Activated T-cell treated with anti-CD3 and anti-CD28 coated beads, Interleukin-2, amount 50 U/mL, for 1 hour (primary cell): ENCODE data around the gene RAB40A.

Experiments
- DNase-seq: peaks from one replicate; pipeline ENCODE4 v3.0.0-alpha.2; 2020

Gene RAB40A, protein sequence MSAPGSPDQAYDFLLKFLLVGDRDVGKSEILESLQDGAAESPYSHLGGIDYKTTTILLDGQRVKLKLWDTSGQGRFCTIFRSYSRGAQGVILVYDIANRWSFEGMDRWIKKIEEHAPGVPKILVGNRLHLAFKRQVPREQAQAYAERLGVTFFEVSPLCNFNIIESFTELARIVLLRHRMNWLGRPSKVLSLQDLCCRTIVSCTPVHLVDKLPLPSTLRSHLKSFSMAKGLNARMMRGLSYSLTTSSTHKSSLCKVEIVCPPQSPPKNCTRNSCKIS

GRCh38 chrX:103519389-103519788 lies at the start of gene RAB40A:
Gene RAB40A (minus strand): TSS chrX:103519489. CDS start chrX:103500756, 18,733 bp downstream.
- no peak for DNase-seq

GRCh38 chrX:103565752-103566151 lies 46.5 kb upstream of the RAB40A start:
- no peak for DNase-seq

- DNase-seq: no peak
These were observed 45.9 kb upstream of the RAB40A start for GRCh38 chrX:103565197-103565596.

DNA sequence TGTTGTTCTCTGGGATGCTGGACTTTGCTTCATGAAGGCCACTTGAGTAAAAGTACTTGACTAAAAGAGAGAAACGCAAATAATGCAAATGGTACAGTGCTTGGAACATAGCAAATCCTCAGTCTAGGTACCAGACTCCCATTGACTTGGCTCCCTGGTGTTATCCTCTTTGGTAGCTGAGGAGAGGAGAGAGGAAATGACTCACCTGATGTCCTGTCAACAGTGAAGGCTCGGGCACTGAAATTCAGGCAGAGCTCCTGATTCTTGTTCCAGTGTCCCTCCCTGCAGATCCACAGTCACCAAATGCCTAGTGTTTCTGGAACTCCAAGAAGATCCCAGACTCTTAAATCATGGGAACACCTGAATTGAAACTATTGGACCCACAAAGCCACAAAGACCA lies 43.5 kb upstream of the RAB40A start:
- no peak for DNase-seq

- DNase-seq: no peak
These were observed 41.0 kb upstream of the RAB40A start for GRCh38 chrX:103560256-103560655.

DNA sequence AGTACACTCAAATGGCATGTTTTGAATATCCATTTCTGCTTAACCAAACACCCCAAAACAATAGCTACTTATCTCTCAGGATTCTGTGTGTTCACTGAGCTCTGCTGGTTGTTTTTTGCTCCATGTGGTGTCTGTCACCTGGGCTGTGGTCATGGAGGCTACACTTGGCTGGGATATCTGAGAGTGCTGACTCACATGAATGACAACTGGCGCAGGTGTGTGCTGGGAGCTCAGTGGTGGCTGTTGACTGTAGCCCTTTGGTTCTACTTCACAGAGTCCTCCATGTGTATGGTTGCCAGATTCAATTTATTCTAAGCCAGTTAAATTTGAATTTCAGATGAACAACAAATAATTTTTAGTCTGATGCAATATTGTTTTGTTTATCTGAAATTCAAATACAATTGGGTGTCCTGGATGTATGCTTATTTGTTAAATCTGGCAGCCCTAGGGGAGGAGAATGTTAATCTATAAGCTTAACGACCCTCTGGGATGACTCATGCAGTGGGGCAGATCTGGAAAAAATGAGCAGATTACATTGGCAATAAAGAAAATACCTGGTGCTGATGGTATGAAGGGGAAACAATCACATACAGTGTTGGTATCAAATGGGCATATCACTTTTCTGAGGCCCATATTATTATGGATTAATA lies 37.8 kb upstream of the RAB40A start:
- no peak for DNase-seq

DNA sequence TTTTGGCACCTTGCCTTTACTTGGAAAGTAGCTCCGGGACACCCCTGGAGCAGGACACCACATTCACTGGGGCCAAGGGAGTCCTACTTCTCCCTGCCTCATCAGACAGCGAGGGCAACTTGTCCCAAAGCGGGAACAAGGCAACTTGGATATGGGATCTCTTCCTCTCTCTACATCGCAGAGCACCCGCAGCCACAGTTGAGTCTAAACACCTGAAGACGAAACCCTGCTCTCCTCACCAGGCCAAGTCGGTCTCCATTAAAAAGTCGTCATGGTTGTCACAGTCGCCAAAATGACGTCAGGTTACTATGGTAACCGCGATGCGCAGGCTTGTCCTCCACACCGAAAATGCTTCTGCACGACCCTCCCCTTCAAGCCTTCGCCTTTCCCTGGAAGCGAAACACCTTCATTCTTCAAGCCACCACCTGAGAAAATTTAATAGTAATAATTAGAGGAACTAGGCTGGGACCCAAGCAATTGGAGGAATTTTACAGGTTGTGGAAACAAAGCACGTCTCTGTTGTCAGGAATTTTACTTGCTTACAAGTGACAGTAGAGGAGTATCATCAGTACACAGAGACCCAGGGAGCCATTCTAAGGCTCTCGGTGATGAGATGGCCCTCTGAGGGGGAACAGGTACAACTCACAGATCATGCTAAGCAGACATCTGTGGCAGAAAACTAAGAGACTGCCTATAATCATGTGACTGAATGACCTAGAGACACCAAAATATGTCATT lies 35.6 kb upstream of the RAB40A start:
- peak; percentile 60 for DNase-seq

DNA sequence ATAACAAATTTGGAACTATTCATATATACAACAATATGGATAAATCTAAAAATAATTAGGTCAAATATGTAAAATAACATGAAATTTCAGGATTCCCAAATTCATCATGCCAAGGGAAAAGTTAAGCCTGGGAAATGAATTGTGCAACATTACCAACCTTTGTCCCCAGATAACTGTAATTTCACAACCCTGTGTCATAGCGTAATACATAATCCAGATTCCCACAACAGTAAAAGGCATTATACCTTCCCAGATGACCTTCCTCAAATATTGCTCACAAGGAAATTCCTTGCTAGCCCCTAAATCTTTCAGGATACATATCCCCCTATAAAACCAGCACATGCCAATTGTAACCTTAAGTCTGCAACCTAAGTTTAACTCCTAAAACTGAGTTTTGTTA lies 32.9 kb upstream of the RAB40A start:
- DNase-seq: no peak

DNA sequence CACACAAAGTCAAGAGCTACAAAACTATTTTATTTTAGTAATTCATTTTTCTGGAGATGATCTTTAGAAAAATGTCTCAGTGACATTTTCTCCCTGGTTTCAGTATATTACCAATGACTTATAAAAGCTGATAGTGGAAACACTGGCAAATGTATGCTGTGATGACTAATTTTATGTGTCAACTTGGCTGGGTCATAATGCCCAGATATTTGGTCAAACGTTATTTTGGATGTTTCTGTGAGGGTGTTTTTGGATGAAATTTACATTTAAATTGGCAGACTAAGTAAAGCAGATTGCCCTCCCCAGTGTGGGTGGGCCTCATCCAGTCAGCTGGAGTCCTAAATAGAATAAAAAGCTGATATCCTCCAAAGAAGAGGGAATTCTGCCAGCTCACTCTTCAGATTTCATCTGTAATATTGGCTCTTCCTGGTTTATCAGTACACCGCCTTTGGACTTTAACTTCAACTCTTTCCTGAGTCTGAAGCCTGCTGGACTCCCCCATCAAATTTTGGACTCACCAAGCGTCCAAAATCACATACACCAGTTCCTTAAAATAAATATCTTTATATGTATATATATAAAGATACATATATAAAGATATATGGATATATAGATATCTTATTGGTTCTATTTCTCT lies 31.2 kb upstream of the RAB40A start:
- no peak for DNase-seq

DNA sequence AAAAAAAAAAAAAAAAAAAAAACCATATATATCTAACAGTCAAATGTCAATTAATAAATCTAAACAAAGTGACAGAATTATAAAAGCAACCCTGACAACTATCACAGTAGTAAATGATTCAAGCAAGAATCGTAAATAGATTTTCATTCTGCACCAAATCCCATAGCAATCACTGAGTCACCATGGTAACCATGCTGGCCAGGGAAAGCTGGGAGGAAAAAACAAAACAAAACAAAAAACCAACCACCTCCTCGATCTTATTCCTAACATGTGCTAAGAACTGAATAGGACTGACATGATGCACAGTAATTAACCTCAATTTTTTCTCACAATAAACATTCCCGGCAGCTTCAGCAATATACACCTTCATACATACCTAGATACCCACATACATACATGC lies 30.6 kb upstream of the RAB40A start:
- no peak for DNase-seq

DNA sequence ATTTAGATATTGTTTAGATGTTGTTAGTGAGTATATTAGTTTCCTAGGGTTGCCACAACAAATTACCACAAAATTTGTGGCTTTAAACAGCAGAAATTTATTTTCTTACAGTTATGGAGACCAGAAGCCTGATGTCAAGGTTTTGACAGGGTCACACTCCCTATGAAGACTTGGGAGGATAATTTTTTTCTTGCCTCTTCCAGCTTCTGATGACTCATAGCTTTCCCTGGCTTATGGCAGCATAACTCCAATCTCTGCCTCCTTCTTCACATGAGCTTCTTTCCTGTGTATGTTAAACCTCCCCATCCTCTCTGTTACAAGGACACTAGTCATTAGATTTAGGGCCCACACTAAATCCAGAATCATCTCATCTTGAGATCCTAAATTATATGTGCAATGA lies 20.9 kb upstream of the RAB40A start:
- DNase-seq: no peak

- DNase-seq: no peak
These were observed 20.4 kb upstream of the RAB40A start for GRCh38 chrX:103539695-103540094.

- DNase-seq: no peak
These were observed 19.4 kb upstream of the RAB40A start for GRCh38 chrX:103538728-103539127.

DNA sequence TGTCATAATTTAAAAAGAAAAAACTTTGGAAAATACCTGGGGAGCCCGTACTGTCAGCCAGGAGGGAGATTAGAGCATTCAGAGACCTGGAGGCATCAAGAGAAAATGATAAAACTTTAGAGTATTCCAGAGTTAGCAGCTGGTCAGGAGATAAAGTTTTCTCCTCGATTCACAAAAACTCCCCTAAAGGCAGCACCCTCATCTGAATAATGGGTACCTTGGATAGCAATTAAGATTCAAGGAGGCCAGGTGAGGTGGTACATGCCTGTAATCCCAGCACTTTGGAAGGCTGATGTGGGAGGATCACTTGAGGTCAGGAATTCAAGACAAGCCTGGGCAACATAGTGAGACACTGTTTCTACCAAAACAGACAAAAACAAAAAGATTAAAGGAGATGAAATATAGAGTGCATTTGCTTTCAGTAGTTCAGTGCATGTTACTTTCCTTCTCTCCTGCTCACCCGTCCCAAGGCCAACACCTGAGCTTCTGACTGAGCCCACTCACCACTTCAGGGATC lies 18.6 kb upstream of the RAB40A start:
- DNase-seq: no peak

DNA sequence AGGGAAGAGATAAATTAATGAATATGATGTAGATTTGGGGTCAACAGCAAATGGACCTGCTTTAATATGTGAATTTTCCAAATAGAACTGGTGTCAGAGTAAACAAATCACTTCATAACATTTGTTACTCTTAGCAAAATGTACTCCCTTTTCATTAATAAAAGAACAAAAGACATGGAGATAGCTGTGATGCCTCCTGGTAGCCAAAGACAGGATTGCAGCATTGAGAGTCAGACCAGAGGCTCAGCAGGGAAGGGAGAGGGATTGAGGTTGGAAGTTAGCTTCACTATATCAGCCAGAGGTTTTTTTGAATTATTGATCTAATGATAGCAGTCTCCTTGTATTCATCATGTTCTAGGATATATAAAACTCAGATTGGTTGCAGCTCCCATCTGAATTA lies 17.4 kb upstream of the RAB40A start:
- DNase-seq: no peak

- DNase-seq: no peak
These were observed 16.8 kb upstream of the RAB40A start for GRCh38 chrX:103536071-103536470.

- no peak for DNase-seq
These were observed 15.9 kb upstream of the RAB40A start for GRCh38 chrX:103535206-103535605.

DNA sequence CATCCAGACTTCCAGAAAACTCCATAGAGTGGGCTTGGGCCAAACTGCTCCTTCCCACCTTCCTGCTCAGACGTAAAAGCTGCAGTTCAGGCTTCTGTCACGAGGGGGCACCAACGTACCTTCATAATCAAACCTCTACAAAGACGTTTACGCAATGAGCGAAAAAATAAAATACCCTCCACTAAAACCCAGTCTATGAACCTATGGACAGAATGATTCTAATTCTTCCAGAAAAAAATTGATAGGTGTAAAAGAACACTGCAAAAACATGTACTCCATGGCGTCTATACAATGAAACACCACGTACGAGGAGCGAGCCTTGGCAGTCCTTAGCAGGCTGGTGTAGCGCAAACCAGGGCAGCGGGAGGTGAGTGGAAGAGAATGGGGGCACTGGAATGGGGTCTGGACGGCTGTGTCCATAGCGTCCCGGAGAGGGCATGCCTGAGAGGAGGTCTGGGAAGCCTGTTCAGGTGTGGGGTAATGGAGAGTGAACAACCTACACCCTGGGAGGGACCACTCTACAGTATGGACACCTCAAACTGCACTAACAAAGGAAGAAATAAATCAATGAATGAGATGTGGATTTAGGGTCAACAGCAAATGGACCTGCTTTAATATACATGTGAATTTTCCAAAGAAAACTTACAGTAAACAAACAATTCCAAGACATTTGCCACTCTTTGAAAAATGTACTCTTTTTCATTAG lies 14.4 kb upstream of the RAB40A start:
- peak; percentile 76 for DNase-seq

DNA sequence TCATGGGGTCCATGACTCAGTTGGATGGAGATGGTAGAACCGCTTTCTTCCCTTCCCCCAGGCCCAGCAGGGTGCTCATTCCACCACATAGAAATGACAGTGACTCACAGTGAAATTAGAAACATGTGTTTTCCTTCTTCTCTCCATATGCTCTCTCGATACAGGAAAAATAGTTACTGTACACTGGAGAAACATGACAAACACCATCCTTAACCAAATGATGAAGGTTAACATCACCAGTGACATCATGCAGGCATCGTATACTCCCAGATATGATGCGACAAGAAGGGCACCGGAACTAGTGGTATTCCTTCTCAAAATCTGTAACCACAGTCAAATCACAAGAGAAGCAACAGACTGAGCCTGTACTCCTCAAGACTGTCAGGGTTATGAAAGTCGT lies 11.7 kb upstream of the RAB40A start:
- no peak for DNase-seq

DNA sequence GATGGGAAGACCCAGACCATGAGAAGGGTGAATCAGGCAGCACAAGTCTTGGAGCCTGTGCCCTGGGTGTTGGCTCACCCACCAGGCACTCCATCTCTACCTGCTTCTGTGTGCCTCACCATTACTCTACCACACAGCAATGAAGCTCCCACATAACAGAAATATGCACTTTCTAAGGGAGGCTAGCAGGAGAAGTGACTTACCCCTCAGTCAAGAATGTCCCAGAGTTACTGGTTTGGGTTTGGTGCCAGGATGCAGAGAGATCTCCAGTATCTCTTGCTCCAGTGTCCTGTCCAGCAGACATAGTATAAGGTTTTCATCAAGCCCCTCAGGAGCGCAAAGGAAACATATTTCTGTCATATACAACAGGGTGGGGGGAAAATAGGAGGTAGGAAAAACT lies 11.3 kb upstream of the RAB40A start:
- DNase-seq: no peak

GRCh38 chrX:103529550-103529949 lies 10.3 kb upstream of the RAB40A start:
- DNase-seq: no peak

DNA sequence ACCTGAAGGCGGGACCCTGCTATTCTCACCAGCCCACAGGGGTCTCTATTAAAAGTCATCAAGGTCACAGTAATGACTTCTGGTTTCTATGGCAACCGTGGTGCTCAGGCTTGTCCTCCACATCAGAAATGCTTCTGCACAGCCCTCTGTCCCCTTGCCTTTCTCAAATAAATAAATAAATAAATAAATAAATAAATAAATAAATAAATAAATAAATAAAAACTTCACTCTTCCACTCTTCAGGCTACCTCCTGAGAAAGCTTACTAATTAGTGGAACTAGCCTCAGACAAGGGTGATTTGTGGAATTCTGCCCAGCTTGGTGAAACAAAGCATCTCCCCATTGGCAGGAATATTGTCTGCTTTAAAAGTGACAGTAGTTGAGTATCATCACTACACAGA lies 5.5 kb upstream of the RAB40A start:
- DNase-seq: no peak

DNA sequence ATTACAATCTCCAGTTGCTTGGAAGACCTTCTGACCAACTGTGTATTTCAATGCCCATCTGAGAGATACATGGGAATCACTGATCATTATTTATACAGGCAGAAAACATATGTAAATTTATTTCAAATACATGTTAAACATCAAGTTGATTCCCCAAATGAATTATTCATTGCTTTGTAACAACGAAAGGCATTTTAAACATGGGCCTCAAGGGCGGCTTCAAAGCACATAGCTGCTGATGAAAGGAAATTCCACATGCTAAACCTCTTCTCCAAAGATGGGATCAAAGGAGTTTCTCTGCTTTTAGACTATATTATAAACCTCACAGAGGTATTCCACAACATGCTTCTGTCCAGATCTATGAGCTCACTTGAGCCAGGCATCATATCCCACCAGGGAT lies 4.3 kb upstream of the RAB40A start:
- no peak for DNase-seq
